ENCODE measurements around the gene LRATD1. TPM values are rescaled to one million over a fixed set of nuclear protein-coding genes. Genes with fewer than 3 reads are reported as not detected.

Gene LRATD1
- total RNA-seq, result not detected

- peaks cover 3% of the 10 kb centered on the region for H3K4me1 Mint-ChIP-seq (ENCODE audit: low read depth)
- H3K4me3 Mint-ChIP-seq, result no peak within 1 kb of the TSS
- H3K27ac Mint-ChIP-seq, result no peak within 1 kb of the TSS
- intact Hi-C loops (cut with micrococcal nuclease), result no loop called here
- peaks cover 3% of the 10 kb centered on the region for H3K36me3 Mint-ChIP-seq (ENCODE audit: low read depth)
- ATAC-seq (peak; percentile 39), DNase-seq (no peak)
- TF ChIP-seq, protein P1, sequence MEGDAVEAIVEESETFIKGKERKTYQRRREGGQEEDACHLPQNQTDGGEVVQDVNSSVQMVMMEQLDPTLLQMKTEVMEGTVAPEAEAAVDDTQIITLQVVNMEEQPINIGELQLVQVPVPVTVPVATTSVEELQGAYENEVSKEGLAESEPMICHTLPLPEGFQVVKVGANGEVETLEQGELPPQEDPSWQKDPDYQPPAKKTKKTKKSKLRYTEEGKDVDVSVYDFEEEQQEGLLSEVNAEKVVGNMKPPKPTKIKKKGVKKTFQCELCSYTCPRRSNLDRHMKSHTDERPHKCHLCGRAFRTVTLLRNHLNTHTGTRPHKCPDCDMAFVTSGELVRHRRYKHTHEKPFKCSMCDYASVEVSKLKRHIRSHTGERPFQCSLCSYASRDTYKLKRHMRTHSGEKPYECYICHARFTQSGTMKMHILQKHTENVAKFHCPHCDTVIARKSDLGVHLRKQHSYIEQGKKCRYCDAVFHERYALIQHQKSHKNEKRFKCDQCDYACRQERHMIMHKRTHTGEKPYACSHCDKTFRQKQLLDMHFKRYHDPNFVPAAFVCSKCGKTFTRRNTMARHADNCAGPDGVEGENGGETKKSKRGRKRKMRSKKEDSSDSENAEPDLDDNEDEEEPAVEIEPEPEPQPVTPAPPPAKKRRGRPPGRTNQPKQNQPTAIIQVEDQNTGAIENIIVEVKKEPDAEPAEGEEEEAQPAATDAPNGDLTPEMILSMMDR (IDR thresholded peaks at IDR 0.05), result no peak
- CTCF ChIA-PET, result no interaction called here
- H3K27me3 Mint-ChIP-seq, result peaks cover 42% of the 10 kb centered on the region
- POLR2A ChIA-PET, result no interaction called here
- peaks cover 3% of the 10 kb centered on the region for H3K9me3 Mint-ChIP-seq
These were observed at the start of gene LRATD1 for GRCh38 chr2:14632133-14632936. TSS of gene LRATD1 (plus strand) at chr2:14632717. CDS start at chr2:14633980, 1,263 bp downstream.

DNA sequence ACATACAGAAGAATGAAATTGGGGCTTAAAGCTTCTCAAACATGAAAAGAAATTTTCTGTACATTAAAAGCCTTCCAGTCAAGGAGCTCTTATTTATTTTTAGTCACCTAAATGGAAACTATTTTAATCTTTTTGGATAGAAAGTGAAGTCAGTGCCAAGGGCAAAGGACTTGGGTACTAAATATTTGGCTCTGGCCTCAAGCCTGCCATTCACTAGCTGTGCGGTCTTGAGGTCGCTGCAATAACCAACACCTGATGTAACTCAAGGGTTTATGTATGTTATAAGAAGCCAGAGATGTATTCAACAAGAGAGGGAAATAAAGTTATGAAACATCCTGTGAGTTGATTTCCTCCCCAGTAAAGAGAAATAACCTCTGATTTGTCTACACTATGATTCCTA, 49.5 kb upstream of the LRATD1 start:
- intact Hi-C loops (cut with micrococcal nuclease), result no loop called here
- no peaks in the 10 kb centered on the region for H3K36me3 Mint-ChIP-seq (ENCODE audit: low read depth)
- H3K9me3 Mint-ChIP-seq, result no peaks in the 10 kb centered on the region
- no peaks in the 10 kb centered on the region for H3K4me1 Mint-ChIP-seq (ENCODE audit: low read depth)
- no peaks in the 10 kb centered on the region for H3K27me3 Mint-ChIP-seq
- TF ChIP-seq, protein P1 (IDR thresholded peaks at IDR 0.05), result no peak
- no peak for DNase-seq
- ATAC-seq, result no peak
- H3K4me3 Mint-ChIP-seq, result no peak overlapping the region
- H3K27ac Mint-ChIP-seq, result no peak overlapping the region
- CTCF ChIA-PET, result interaction anchor here (1.6 kb wide), 1 partner anchor 13 kb away, joined by 4 read pairs; no protein-coding TSS in a partner anchor
- POLR2A ChIA-PET, result no interaction called here

DNA sequence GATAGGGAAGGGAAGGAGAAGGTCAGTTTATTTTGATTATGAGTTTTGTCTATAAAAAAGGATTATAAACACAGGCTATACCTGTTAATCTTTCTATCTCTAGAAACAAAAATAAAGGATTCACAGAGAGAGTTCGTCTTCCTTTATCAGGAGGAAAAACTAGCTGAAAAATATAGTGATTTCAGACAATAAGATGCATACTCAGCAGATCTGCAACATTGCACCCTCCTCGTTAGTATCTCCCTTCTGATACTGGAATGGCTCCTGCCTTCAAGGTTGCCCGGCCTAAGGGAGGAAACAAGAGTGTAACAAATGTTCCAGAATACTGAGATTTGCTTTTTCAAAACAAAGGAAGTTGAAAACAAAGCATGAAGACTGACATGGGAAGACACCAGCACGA, 48.7 kb upstream of the LRATD1 start:
- Mint-ChIP-seq H3K27me3 (no peaks in the 10 kb centered on the region), H3K36me3 (ENCODE audit: low read depth) (no peaks in the 10 kb centered on the region), H3K4me1 (ENCODE audit: low read depth) (no peaks in the 10 kb centered on the region), H3K4me3 (no peak overlapping the region), H3K27ac (no peak overlapping the region), H3K9me3 (no peaks in the 10 kb centered on the region)
- POLR2A ChIA-PET, result no interaction called here
- ATAC-seq, result no peak
- TF ChIP-seq, protein P1 (IDR thresholded peaks at IDR 0.05), result no peak
- CTCF ChIA-PET, result no interaction called here
- no peak for DNase-seq
- intact Hi-C loops (cut with micrococcal nuclease), result no loop called here

- CTCF ChIA-PET, result no interaction called here
- no peak for DNase-seq
- H3K27ac Mint-ChIP-seq, result no peak overlapping the region
- H3K27me3 Mint-ChIP-seq, result no peaks in the 10 kb centered on the region
- H3K9me3 Mint-ChIP-seq, result peaks cover 2% of the 10 kb centered on the region
- H3K4me1 Mint-ChIP-seq (ENCODE audit: low read depth), result no peaks in the 10 kb centered on the region
- TF ChIP-seq, protein P1 (IDR thresholded peaks at IDR 0.05), result no peak
- no peak overlapping the region for H3K4me3 Mint-ChIP-seq
- no peaks in the 10 kb centered on the region for H3K36me3 Mint-ChIP-seq (ENCODE audit: low read depth)
- POLR2A ChIA-PET, result no interaction called here
- intact Hi-C loops (cut with micrococcal nuclease), result no loop called here
- ATAC-seq, result no peak
These were observed 45.4 kb upstream of the LRATD1 start for GRCh38 chr2:14587119-14587518.

DNA sequence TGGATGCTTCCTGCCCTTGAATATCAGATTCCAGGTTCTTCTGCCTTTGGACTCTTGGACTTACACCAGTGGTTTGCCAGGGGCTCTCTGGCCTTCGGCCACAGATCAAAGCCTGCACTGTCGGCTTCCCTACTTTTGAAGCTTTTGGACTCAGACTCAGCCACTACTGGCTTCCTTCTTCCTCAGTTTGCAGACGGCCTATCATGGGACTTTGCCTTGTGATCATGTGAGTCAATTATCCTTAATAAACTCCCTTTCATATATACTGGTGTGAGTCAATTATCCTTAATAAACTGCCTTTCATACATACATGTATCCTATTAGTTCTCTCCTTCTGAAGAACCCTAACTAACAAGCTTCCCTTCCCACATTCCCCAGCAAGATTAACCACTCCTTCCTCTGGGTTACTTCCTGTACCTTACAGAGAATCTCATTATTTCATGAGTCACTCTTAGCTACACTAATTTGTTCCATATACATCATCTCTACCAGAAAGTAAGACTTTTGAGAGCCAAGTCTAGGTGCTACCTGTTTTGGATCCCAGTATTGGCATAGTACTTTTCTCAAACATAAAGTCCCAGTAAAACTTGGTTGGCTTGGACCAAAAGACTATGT, 31.3 kb upstream of the LRATD1 start:
- CTCF ChIA-PET, result no interaction called here
- TF ChIP-seq, protein P1 (IDR thresholded peaks at IDR 0.05), result no peak

More for the DNA sequence above, 31.3 kb upstream of the LRATD1 start:
- Mint-ChIP-seq H3K4me1 (ENCODE audit: low read depth) (no peaks in the 10 kb centered on the region), H3K9me3 (no peaks in the 10 kb centered on the region), H3K4me3 (no peak overlapping the region), H3K36me3 (ENCODE audit: low read depth) (no peaks in the 10 kb centered on the region), H3K27me3 (no peaks in the 10 kb centered on the region), H3K27ac (no peak overlapping the region)
- POLR2A ChIA-PET, result no interaction called here
- DNase-seq (no peak), ATAC-seq (no peak)
- intact Hi-C loops (cut with micrococcal nuclease), result no loop called here

Data from activated CD8-positive, alpha-beta T cell treated with anti-CD3 and anti-CD28 coated beads for 36 hours (primary cell).